Fibroblast of mammary gland (primary cell): ENCODE measurements around the gene MAGI1.

Source experiments
- DNase-seq: peaks from one replicate; pipeline ENCODE4 v3.0.0-alpha.2; 2010; ENCODE audit warnings: low read depth
- H3K4me3 ChIP-seq: 2 replicates; pipeline ENCODE4 v1.5.1; 2011; ENCODE audit warnings: low read depth, mild to moderate bottlenecking, low read length, moderate library complexity; ENCODE audit not compliant: control insufficient read depth
- TF ChIP-seq, protein P1 (sequence below): conservative IDR thresholded peaks from 2 replicates; pipeline ENCODE4 v1.5.1; 2011; ENCODE audit warnings: low read depth, low read length, inconsistent platforms; ENCODE audit not compliant: control insufficient read depth, insufficient read depth

MAGI1 gene

DNA sequence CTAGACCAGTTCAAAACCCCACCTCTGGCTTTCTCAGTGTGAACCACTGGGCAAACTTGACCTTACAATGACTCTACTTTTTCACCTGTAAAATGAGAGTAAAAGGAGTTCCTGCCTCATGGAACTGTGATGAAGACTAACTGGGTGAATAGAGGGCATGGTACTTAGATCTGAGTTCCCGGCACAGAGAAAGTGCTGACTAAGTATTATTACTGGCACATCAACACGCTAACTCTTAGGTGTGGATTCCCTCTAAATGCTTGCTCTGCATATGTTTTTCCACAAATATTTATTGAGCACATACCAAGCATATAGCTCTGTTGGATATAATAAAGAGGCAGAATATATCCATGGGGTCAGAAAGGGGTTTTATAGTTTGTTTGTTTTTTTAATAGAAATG lies 437.8 kb downstream of the MAGI1 start:
- TF ChIP-seq, protein P1, sequence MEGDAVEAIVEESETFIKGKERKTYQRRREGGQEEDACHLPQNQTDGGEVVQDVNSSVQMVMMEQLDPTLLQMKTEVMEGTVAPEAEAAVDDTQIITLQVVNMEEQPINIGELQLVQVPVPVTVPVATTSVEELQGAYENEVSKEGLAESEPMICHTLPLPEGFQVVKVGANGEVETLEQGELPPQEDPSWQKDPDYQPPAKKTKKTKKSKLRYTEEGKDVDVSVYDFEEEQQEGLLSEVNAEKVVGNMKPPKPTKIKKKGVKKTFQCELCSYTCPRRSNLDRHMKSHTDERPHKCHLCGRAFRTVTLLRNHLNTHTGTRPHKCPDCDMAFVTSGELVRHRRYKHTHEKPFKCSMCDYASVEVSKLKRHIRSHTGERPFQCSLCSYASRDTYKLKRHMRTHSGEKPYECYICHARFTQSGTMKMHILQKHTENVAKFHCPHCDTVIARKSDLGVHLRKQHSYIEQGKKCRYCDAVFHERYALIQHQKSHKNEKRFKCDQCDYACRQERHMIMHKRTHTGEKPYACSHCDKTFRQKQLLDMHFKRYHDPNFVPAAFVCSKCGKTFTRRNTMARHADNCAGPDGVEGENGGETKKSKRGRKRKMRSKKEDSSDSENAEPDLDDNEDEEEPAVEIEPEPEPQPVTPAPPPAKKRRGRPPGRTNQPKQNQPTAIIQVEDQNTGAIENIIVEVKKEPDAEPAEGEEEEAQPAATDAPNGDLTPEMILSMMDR: no peak
- no peak for DNase-seq
- no peak overlapping the region for H3K4me3 ChIP-seq

DNA sequence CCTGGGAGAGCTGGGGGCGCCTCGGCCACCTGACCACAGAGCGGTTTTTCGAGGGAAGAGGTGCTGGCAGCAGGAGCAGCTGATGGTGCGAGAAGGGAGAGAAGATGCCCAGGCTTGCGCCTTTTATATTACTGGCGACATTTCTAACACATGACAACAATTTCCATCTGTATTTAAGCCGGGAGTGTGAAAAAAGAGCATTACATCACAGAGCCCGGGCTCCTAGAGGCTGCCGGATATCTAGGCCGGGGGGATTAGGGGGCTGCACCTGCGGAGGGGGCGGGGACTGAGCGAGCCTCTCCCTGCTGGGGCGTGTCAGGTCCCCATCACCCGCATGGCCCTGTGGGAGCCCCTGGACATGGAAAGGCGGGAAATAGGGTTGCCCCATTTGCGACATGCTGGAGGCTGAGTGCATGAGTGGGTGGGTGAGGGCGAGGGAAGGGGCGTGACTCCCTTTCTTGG lies 440.7 kb downstream of the MAGI1 start:
- no peak overlapping the region for H3K4me3 ChIP-seq
- TF ChIP-seq, protein P1: no peak

DNA sequence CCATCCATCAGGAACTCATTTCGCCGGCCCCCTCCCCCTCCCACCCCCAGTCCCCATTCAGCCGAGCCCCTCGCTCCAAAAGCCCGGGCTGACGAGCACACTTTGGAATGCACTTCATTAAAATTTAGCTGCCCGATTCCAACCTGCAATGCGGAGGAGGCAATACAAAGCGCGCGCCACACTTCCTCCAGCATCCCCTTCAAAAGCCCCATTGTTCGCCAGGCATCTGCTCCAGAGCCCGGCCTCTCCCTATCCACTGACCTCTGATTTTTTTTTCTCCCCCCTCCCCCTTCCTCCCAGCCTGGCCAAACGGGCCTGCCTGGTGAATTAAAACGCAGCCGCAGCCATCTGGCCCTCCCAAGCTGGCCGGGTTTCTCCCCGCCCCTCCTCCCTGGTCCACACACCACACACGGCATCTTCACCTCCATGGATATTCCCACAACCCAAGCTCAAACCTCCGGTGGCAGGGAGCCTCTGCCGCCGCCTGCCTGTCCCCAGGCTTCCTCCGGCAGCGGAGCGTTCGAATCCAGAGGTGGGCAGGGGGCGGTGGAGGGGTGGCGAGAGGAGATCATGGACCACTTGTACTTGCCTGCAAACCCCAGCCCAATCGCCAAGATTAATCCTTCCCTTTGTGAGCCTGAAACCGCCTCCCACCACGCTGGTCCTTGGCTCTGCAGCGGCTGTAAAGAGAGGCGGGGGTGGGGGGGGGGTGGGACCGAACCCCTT lies 441.3 kb downstream of the MAGI1 start:
- DNase-seq: no peak
- peak overlapping the region; percentile 32 for H3K4me3 ChIP-seq
- TF ChIP-seq, protein P1: no peak

More for the DNA sequence above, 440.7 kb downstream of the MAGI1 start:
- no peak for DNase-seq

- no peak for DNase-seq
- H3K4me3 ChIP-seq: no peak overlapping the region
- TF ChIP-seq, protein P1: no peak
Observed at GRCh38 chr3:65596571-65597225, 442.0 kb downstream of the MAGI1 start.

- no peak for DNase-seq
- TF ChIP-seq, protein P1: no peak
- H3K4me3 ChIP-seq: no peak overlapping the region
Observed at GRCh38 chr3:65596029-65596300, 442.8 kb downstream of the MAGI1 start.

DNA sequence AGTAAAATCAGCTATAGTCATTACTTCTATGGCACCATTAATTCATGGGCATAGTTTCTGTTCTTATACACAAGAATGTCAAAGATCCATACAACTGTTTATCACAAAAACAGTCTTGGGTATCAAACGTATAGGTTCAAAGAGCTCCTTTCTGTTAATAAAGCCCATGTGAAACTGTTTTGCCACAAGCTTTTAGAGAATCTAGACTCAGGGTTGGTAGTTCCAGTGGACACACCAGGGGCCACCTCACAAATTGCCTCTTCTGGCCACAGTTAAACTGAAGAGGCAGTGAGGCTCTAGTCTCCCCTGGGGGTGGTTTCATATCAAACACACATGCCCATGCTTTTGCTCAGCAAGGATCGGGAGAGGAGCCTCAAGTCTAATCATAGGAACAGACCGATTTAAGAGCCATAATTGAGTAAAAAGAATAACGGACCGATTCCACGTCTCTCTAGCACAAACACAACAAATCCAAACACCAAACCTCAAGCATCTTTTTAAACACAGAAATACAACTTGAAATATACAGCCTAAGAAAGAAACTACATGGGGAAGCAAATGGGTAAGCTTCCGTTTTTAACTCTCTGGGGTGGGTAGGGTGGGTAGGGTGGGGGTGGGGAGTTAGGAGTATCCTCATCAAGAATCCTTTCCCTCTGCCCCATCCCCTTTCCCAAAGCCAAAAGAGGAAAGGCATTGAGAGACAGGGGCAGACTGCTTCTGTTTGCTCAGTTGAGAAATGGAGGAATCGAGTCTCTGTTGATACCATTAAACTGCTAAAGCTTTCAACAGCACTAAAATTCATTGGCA lies 443.3 kb downstream of the MAGI1 start:
- DNase-seq: no peak
- H3K4me3 ChIP-seq: no peak overlapping the region
- TF ChIP-seq, protein P1: no peak
